HCEC 1CT (cell line): ENCODE results near the gene AGAP5.
"Not testable (repeated sequence)": the region's sequence is repeated elsewhere in the genome, so short reads cannot be mapped to it uniquely, and the experiment has no call there.

Experiments used
- DNase-seq: peaks from one replicate; pipeline ENCODE4 v3.0.0-alpha.2; 2017

Gene AGAP5

GRCh38 chr10:73713912-73714311 is 16.0 kb upstream of the AGAP5 start:
- DNase-seq = not testable (repeated sequence)

GRCh38 chr10:73711683-73712082 is 13.8 kb upstream of the AGAP5 start:
- not testable (repeated sequence) for DNase-seq

GRCh38 chr10:73708122-73708521 is 10.2 kb upstream of the AGAP5 start:
- not testable (repeated sequence) for DNase-seq

GRCh38 chr10:73707628-73708027 is 9.7 kb upstream of the AGAP5 start:
- not testable (repeated sequence) for DNase-seq

- not testable (repeated sequence) for DNase-seq
Measured at GRCh38 chr10:73706488-73706887, 8.6 kb upstream of the AGAP5 start.

GRCh38 chr10:73705506-73706072 is 7.7 kb upstream of the AGAP5 start:
- DNase-seq = not testable (repeated sequence)

GRCh38 chr10:73703924-73704323 is 6.0 kb upstream of the AGAP5 start:
- DNase-seq = not testable (repeated sequence)

- DNase-seq = not testable (repeated sequence)
Measured at GRCh38 chr10:73698819-73699218, 910 bp upstream of the AGAP5 start.

- peak; percentile 2 for DNase-seq
Measured at GRCh38 chr10:73695302-73695701, 2.6 kb downstream of the AGAP5 start.

- not testable (repeated sequence) for DNase-seq
Measured at GRCh38 chr10:73690755-73691154, 7.2 kb downstream of the AGAP5 start.

GRCh38 chr10:73689596-73689995 is 8.3 kb downstream of the AGAP5 start:
- DNase-seq = not testable (repeated sequence)

GRCh38 chr10:73687641-73688040 is 10.3 kb downstream of the AGAP5 start:
- not testable (repeated sequence) for DNase-seq

- not testable (repeated sequence) for DNase-seq
Measured at GRCh38 chr10:73674546-73674945, 23.4 kb downstream of the AGAP5 start.

GRCh38 chr10:73668378-73668777 is 29.5 kb downstream of the AGAP5 start:
- not testable (repeated sequence) for DNase-seq

GRCh38 chr10:73666153-73666809 is 31.6 kb downstream of the AGAP5 start:
- DNase-seq = peak; percentile 51

- not testable (repeated sequence) for DNase-seq
Measured at GRCh38 chr10:73665581-73665980, 32.3 kb downstream of the AGAP5 start.

GRCh38 chr10:73664156-73665040 is 33.5 kb downstream of the AGAP5 start:
- not testable (repeated sequence) for DNase-seq

- DNase-seq = not testable (repeated sequence)
Measured at GRCh38 chr10:73663621-73664020, 34.3 kb downstream of the AGAP5 start.

GRCh38 chr10:73662705-73663104 is 35.2 kb downstream of the AGAP5 start:
- DNase-seq = not testable (repeated sequence)

- no peak for DNase-seq
Measured at GRCh38 chr10:73655990-73656298, 42.0 kb downstream of the AGAP5 start, which contains the start of gene SYNPO2L. TSS of gene SYNPO2L (minus strand) at chr10:73656029. CDS start at chr10:73655922, 107 bp downstream.

- no peak for DNase-seq
Measured at GRCh38 chr10:73655257-73655989, 42.5 kb downstream of the AGAP5 start.

- DNase-seq = no peak
Measured at GRCh38 chr10:73653701-73654100, 44.2 kb downstream of the AGAP5 start.

- DNase-seq = no peak
Measured at GRCh38 chr10:73653195-73653594, 44.7 kb downstream of the AGAP5 start.
